GM13976 (cell line): Measurements from ENCODE around the gene PYGB.

Experiments
- DNase-seq: peaks from one replicate; pipeline ENCODE4 v3.0.0; 2012; ENCODE audit warnings: low spot score
- in situ Hi-C: fragments of 300-500 bp; cut with MboI; formaldehyde crosslinking; loops from one replicate; pipeline ENCODE4 v1.12.0; 2022; ENCODE audit warnings: low sequenced_read_pairs, mixed read lengths, inconsistent platforms; ENCODE audit not compliant: unreplicated experiment
- TF ChIP-seq, protein P1 (sequence below): IDR thresholded peaks from 2 replicates; pipeline ENCODE4 v1.5.1; 2012; ENCODE audit warnings: borderline replicate concordance, mild to moderate bottlenecking; ENCODE audit not compliant: insufficient read depth; ENCODE audit errors: extremely low read depth, missing control alignments, control extremely low read depth

PYGB gene

DNA sequence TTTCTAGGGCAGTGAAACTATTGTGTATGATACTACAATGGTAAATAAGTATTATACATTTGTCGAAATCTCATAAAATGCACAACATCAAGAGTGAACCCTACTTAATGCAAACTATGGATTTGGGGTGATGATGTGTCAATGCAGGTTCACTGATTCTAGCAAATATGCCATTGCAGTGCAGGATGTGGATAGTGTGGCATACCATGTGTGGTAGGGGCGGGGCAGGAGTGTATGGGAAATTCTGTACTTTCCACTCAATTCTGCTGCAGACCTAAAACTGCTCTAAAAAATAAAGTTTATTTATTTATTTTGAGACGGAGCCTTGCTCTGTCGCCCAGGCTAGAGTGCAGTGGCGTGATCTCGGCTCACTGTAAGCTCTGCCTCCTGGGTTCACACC lies 98.5 kb downstream of the PYGB start:
- in situ Hi-C loops, result no loop called here
- TF ChIP-seq, protein P1, sequence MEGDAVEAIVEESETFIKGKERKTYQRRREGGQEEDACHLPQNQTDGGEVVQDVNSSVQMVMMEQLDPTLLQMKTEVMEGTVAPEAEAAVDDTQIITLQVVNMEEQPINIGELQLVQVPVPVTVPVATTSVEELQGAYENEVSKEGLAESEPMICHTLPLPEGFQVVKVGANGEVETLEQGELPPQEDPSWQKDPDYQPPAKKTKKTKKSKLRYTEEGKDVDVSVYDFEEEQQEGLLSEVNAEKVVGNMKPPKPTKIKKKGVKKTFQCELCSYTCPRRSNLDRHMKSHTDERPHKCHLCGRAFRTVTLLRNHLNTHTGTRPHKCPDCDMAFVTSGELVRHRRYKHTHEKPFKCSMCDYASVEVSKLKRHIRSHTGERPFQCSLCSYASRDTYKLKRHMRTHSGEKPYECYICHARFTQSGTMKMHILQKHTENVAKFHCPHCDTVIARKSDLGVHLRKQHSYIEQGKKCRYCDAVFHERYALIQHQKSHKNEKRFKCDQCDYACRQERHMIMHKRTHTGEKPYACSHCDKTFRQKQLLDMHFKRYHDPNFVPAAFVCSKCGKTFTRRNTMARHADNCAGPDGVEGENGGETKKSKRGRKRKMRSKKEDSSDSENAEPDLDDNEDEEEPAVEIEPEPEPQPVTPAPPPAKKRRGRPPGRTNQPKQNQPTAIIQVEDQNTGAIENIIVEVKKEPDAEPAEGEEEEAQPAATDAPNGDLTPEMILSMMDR, result no peak

More for the DNA sequence above, 98.5 kb downstream of the PYGB start:
- no peak for DNase-seq
